SIG-M5 treated with dmso at 0.1 percent for 504 hours (cell line): ENCODE results near the gene GNAL.

Experiments used
- DNase-seq: peaks from one replicate; lab custom pipeline; 2025; ENCODE audit not compliant: unreplicated experiment; lab: John Stamatoyannopoulos, UW

Gene GNAL

DNA sequence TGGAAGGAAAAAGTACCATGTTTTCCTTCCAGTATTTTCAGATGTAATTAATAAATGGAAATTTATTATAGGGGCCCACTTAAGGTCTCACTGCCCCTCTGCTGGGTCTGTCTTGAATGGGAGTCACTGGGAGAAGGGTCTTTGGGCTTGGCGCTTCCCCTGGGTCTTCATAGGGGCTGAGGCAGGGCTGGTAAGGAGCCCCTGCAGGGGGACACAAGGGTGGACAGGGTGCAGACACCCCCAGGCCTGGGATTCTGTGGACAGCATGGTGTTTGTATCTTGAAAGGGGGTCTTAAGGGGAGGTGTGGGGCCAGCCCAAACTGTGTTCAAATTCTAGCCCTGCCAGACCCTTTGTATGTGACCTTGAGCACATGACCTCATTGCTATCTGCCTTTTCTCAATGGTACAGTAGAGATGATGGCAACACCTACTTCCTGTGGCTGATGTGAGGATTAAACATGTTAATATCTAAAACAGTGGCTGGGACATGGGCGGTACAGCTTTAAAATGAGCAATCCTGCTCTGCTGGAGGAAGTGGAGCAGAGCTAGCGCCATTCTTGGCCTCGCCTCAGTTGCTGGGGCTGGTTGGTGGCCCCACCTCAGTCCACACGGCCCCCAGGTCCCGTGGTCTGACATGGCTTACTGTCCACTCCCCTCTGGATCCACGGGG is 71.6 kb downstream of the GNAL start:
- no peak for DNase-seq

DNA sequence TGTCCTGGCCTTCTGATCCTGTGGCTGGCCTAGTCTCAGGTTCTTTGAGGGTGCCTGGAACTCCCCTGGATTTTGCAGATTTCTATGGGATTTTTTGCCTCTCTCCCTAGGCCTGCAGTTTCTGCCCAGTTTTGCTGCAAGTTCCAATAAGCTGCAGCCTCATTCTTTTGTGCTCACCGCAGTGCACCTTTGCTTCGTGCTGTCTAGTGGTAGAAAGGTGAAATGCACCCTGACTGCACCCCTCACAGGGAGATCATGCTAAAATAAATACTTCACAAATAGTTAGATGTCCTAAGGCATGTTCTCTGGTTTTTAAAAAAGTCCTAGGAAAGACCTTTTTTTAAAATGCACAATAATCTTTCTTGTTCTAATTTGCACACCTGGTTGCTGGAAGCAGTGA is 72.5 kb downstream of the GNAL start:
- no peak for DNase-seq

DNA sequence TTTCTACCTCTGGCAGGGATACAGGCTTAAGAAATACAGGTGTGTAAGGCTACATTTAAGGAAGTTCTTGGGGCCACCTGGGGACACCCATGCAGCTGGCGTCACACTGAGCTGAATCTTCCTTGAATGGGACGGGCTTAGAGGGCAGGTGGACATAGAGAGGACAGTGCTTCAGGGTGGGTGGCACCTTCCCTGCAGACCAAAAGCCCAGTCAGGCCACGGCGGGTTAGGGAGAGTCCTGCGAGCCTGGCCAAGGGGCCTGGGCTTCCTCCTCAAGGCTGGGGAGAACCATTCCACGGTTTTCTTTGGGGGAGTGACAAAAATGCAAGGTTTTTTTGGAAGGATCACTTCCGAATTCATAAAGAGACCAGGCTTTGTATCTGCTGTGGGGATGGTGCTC is 73.4 kb downstream of the GNAL start:
- no peak for DNase-seq

DNA sequence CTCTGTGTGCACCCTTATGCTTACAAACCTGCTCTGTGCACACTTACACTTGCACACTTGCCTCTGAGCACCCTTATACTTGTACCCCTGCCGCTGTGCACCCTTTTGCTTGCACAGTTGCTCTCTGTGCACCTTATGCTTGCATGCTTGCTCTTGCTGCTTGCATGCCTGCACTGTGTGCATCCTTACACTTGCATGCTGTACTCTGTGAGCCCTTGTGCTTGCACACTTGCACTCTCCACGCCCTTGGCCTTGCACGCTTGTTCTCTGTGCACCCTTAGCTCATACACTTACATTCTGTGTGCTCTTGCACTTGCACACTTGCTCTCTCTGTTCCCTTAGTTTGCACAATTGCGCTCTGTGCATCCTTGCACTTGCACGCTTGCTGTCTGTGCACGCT is 78.3 kb downstream of the GNAL start:
- DNase-seq = no peak

DNA sequence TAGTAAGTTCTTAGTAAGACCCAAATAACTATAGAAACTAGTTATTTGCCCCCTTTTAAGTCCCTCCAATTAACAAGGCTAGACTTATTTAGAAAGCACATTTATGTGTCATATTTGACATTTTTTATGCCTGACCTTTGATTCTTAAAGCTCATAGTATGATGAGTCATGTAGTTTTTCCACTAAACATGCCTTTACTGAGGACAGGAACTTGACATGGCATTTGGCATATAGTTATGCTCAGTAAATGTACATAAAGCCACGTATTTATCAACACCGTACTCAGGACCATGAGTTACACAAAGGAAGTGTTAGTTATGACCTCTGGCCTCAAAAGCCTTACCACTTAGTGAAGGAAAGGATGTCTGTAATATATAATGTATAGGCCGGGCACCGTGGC is 78.9 kb downstream of the GNAL start:
- no peak for DNase-seq

DNA sequence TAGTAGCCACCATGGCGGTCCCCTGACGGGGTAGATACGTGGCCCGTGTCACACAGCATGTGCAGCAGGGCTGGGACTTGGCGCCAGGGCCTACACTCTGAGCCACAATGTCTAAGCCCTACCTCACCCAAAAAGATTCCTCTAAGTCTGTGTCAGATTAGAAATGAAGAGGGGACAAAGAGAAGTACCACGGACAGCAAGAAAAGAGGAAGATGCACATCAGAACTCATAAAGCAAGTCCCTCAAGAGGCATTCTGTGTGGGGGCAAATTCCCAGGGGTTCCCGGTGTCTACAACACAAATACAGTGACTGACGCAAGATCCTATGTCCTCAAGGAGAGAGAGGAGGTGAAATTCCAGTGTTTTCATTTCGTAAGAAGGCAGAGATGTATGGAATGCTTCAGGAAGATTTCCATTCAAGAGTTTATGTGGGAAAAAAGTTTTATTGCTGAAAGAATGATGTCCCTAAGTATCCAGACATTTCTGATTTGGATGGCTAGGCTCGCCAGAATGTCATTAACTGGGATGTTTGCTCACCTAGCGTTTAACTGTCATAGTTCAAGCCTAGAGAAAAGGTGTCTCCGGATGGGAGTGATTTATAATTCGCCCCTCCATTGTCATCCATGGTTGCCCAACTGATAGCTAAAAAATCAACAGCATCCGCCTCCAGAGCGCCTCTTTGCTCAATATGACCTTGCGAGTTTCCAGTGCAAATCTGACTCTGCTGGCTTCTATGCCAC is 86.5 kb downstream of the GNAL start:
- DNase-seq = peak; percentile 3

DNA sequence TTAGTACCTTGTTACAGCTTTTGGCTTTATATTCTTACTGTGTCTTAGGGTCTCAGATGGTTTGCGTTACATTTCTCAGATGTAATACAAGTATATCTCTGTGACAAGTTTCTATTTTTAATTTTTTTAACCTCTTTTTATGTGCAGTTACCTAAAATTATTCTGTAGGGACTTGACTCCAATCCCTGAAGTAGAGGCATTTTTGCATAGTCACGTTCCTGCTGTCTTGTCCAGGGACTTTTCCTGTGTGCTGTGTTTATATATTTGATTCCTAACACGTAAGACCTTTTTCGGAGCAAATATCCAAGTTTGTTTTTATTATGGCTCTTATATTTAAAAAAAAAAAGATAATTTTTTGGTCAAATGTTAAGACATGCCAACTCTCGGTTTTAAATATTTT is 91.0 kb downstream of the GNAL start:
- DNase-seq = no peak

DNA sequence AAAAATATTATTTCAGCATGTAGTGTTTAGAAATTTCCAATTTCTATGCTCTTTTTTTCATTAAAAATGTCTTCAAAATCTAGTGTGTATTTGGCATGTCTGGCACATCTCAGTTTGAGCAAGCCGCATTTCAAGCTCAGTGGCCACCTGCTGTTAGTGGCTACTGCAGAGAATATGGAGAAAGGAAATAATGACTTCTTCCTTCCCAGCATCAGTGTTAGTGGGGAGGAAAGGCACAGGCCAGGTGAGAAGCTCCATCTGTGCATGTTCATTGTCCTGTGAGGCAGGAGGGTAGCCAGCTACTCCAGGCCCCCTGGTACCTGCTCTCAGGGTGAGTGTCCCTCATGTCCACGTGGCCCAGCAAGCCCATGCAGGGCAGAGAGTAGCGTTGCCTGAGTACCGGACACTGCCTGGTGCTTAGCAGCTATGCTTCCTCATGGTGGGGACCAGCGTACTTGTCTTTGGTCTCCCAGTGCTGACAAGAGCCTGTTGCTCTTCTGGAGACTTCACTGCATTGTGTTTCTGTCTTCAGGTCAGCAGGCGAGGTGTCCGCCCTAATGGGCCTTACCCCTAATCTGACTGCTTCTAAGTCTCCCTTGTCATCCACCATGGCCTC is 94.8 kb downstream of the GNAL start:
- no peak for DNase-seq

DNA sequence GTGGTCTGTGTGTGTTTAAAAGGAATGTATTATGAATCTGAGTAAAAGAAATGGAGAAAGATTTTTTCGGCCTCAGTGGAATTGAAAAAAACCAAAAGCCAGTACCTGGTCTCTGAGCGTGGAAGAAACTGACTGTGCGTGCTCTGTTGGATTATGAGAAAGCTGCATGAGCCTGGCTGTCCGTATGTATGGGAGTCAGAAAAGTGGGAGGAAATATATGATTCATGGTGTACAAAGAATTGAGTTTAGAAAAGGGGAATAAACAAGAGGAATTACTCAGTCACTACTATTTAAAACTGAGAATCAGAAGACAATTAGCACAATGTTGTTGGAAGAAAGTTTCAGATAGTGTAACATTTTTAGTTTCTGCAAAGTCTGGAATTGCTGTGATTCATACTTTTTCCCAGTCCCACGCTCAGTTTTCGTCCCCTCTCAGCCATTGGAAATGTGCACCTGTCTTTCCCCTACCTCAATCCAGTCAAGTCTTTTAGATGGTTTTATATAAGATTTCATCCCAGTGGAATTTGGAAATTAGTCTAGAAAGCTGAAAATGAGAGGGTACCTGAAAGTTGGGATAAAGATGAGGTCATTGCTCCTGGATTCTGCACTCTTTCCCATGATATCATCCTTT is 95.7 kb downstream of the GNAL start:
- DNase-seq = no peak

DNA sequence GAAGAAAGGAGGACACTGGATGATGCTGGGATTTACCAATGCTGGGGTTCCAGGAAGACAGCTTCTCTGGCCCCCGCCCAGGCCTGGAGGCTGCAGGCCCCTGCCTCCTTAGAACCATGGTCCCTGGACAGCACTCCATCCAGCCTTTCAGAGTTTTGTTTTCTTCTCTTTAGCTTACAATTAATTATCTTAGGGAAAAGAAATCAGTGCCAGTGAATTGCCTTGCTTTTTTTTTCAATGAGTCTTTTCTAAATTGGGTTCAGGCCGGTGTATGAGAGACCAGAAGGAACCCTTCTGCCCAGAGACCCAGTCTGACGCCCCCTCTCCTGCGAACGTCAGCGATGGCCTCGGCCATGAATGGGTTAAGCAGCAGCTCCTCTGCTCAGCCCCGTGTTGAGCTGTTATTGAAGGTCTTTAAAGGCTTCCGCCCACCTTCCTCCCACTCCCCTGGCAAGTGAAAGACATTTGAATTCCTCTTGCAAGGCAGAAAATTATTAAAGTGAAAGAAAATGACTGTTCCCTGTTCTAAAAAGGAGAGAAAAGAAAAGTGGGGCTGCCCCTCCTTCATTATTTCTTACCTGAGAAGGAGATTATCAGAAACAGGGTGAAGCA is 96.5 kb downstream of the GNAL start:
- no peak for DNase-seq

DNA sequence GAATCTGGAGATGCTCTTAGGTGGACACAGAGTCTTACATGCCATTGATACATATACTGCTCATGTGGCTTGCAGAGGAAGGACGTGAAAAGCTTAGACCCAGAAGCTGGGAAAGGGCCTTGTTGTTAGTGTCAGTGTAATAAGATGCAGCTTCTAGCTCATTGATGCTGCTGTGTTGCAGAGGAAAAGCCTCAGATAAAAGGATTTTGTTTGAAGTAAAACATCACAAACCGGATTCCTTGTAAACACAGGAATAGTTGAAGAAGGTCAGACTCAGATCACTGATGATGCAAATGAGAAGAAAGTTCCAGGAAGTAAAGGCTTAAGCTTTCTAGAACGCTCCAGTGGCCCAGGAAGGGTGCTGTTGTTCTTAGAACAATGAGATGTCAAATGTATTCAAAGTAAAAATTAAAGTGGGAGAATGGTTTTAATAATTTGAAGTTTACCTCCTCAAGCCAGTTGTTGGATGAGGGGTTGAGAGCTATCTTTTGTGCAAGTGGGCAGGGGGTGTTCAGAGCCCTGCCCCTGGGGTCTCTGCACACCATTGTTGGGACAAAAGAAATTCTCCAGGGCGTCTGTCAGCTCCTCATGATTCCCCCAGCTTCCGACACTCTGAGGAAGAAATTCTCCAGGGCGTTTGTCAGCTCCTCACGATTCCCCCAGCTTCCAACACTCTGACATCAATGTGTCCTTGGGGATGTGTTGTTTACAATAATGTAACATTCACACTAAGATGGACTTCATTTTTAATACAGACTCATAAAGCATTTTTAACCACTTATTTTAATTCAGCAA is 100.8 kb downstream of the GNAL start:
- DNase-seq = no peak

DNA sequence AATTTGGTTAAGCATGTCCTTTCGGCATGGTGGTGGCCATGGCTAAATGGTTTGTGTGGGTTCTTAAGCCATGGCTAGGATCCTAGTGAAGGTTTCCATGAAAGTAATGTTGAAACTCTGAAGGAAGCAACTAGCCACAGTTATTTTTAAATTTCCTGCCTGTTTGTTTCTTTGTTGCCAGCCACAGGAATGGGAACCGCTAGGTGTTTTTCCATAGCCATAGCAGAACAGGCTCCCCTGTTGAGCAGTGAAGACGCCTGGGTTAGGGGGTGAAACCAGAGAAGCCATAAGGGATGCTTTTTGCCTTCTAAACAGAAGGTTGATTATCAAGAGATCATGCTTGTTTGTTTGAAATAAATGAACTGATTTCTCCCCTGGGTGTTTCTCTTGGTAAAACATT is 102.1 kb downstream of the GNAL start:
- DNase-seq = no peak

DNA sequence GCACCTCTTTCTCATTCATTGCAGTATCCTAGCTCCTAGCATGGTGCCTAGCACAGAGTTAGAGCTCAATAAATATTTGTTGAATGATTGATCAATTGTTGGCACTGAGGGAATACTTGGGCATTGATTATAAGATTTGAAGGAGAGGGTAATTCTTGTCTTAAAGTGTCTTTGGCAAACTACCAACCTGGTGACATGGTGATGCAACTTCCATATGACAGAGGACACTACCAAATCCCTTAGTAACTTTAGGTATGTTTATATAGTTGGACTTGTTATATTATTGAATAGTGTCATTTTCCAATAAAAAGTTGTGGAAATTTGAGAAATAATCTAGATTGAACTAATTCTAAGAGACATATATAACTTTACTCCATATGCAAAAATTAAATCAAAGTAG is 103.6 kb downstream of the GNAL start:
- DNase-seq = no peak

DNA sequence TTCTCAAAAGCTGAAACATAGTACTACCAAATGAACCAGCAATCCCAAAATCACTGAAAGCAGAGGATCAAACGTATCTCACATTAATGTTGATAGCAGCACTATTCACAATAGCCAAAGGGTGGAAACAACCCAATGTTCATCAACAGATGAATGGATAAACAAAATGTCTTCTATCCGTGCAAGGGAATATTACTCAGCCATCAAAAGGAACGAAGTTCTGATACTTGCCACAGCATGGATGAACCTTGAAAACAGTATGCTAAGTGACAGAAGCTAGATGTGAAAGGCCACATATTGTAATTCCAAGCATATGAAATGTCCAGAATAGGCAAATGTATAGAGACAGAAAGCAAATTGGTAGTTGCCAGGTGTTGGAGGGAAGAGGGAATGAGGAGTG is 105.1 kb downstream of the GNAL start:
- DNase-seq = no peak

DNA sequence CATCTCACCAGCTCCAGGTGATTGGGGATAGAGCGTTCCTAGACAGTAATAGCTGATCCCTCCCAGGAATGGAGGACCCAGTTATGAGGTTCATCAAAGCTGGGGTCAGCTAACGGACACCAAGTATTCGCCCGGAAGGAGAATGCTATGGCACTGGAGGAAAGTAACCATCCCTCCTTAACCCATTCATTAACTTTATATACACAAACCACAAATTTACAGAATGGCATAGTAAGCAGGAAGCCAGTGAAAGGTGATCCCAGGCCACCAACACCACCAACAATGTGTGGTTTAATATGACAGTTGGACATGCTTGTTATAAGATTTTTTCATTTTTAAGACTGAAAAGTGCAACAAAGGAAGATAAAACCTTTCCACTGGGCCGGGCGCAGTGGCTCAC is 106.9 kb downstream of the GNAL start:
- DNase-seq = no peak

DNA sequence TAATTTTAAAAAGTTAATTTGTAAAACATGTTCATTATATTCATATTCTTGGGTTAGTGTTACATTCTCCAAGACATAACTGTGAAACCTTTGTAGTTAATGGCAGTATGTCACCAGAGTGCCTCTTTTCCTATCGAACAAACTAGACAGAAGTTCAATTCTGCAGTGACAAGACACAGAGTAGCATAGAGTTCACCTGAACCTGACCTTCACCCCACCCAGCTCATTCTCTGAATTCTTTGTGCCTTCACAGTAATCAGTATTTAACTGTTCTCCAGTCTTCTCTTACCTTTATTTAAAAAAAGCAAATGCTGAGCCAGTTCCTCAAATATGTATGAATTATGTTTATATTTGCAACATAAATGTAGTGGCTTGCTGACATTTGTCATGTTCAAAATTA is 109.2 kb downstream of the GNAL start:
- DNase-seq = no peak

DNA sequence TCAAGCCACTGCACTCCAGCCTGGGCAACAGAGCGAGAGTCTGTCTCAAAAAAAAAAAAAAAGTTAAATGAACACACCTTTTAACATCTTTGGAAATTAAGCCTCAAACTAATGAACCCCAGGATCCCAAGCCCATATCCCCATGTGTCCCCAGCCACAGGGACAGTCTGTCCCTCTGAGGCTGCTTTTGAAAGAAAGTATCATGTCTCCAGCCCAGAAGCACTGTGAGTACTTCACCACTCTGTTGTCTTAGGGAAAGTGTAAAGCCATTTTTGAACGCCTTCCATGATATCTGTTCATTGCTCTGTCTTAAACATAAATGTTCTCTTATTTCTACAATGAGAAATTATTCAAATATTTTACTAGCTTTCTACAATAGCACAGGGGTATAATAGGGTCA is 110.0 kb downstream of the GNAL start:
- DNase-seq = no peak

DNA sequence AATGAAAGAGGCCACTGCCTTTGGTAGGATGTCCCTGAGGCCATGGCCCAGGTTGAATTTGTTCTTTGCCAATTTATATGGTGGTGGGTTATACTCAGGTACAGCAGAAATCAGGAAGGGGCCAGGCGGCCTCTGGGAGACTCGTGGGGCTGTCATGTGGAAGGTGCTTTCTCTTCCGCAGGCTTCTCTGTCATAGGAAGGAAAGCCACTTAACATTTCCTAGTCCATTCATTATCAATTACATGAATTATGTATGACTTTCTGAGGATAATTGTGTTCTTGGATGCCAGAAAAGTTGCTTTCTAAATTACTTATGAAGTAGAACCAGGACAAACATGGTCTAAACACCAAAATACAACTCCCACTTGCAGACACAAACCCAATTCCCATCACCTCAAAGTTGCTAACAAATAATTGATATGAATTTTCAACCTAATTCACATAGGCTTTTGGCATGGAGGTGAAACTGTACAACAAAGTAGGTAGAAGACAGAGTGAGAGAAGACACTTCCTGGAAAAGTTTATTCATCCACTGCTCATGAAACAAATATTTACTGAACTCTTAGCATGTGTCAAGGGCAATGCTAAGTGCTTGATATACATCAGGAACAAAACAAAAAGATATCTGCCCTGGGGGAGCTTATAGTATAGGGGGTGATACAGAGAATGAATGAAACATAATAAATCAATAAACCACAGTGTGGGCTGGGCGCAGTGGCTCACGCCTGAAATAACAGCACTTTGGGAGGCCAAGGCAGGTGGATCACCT is 111.7 kb downstream of the GNAL start:
- no peak for DNase-seq

DNA sequence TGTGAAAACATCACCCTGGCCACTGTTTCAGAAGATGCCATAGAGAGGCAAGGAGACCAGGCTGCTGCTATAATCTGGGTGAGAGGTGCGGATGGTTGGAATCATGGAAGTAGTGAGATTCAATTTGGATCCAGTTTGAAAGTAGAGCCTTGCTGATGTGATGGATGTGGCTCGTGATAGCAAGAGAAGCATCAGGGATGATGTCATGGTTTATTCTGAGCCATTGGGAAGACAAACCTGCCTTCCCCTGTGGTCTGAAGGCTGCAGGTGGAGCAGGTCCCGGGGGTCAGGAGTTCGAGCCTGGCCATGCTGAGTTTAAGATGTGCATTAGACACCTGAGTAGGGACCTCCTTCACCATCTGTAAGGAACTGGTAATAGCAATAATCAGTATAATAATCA is 112.5 kb downstream of the GNAL start:
- DNase-seq = no peak

DNA sequence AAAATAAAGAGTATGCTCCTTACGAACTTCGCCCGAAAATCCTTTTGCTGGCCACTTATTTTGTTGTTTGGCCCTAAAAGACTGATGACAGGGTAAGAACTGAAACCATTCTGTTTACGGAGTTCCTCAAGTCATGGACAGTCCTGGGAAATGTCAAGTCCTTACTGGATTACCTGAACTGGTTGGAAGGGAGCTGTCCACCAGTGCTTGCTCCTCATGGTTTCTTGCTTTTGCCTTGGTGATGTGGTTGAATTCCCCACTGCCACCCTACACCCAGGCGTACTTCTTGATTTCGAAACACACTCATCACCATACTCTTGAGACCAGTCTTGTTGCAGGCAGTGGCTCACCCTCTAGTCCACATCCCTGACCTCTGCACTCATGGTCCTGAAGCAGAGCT is 113.1 kb downstream of the GNAL start:
- DNase-seq = no peak
